Measurements from ENCODE around the gene ABAT.

The ABAT gene

DNA sequence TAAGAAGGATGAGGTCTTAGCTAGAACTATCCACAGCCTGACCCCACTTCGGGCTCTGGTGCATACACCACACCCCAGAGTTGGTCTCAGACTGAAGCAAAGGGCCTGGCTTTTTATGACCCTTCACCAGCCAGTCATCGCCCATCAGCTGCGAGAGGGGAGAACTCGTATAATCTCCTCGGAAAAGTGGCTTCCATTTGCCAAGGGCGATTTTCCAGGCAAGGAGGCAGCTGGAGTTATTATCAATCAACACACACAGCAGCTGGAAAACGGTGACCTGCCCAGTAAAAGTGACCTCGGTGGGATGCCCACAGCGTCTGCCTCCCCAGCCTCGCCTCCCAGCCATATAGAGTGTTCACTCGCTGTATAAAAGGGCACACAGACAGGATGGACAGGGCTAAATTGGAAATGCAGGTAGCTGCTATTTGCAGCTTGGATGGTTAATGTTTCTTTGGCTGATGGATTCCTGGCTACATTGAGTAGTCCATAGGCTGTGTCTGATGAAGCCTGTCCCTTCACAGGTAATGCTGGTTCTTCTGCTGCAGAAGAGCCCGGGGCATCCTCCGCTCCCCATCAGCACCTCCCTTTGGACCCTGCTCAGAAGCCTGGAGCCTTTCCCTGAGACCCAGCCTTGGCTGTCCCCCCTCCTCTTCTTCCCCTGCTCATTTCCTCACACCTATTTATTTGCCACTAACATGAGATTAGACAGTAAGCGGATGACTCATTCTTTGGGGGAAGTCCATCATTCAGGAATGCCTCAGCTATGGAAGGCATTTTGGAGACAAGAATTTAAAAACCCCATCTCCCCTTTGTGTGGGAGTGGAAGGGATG is 77.3 kb downstream of the ABAT start:
- Mint-ChIP-seq H3K27me3 (ENCODE audit: low read depth) (no peaks in the 10 kb centered on the region), H3K4me1 (ENCODE audit: low read depth) (no peaks in the 10 kb centered on the region), H3K4me3 (no peak overlapping the region), H3K36me3 (ENCODE audit: low read depth) (no peaks in the 10 kb centered on the region), H3K27ac (no peak overlapping the region), H3K9me3 (no peaks in the 10 kb centered on the region)

DNA sequence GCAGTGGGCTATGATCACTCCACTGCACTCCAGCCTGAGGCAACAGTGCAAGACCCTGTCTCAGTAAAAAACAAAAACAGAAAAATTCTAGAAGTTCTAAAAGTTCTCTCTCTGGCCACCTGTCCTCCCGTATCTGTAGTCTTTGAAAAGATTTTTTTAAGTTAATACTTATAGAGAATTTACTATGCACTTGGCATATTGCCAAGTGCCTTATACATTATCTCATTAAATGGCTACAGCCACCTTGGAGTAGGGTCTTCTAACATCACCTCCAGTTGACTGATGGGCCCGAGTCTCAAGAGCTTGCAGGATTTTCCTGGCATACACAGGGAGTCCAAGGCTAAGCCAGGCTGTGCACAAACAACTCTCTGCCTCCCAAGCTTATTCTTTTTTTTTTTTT is 78.3 kb downstream of the ABAT start:
- no peaks in the 10 kb centered on the region for H3K36me3 Mint-ChIP-seq (ENCODE audit: low read depth)
- no peaks in the 10 kb centered on the region for H3K4me1 Mint-ChIP-seq (ENCODE audit: low read depth)
- no peak overlapping the region for H3K4me3 Mint-ChIP-seq
- no peak overlapping the region for H3K27ac Mint-ChIP-seq
- no peaks in the 10 kb centered on the region for H3K27me3 Mint-ChIP-seq (ENCODE audit: low read depth)
- no peaks in the 10 kb centered on the region for H3K9me3 Mint-ChIP-seq

DNA sequence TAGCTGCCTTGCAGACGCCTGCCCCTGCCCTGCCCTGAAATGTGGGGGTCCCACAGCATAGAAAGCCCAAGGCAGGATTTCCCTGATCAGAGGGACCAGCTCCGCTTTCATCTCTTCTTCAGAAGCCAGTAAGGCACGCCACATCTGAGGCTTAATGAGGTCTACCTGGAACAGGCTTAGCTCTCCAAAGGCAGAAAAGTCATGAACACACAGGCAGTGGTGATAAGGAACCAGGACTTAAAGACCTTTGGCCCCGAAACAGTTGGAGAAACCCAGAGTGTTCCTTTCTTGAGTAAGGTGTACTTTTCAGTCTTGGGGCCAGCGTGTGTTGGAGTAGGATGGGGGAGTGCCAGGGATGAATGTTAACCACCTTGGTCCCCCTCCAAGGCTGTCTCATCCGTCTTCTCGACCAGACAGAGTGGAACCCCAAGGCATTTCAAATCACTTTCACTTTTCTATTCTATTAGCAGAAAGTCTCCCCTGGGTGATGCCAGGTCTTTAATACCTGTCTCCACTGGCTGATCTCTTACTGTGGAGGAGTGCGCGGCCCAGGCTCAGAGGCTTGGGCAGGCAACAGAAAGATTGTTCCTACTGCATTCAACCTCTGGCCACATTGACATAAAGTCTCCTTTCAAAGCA is 79.1 kb downstream of the ABAT start:
- Mint-ChIP-seq H3K4me1 (ENCODE audit: low read depth) (no peaks in the 10 kb centered on the region), H3K4me3 (no peak overlapping the region), H3K27me3 (ENCODE audit: low read depth) (no peaks in the 10 kb centered on the region), H3K9me3 (no peaks in the 10 kb centered on the region), H3K36me3 (ENCODE audit: low read depth) (no peaks in the 10 kb centered on the region), H3K27ac (no peak overlapping the region)

DNA sequence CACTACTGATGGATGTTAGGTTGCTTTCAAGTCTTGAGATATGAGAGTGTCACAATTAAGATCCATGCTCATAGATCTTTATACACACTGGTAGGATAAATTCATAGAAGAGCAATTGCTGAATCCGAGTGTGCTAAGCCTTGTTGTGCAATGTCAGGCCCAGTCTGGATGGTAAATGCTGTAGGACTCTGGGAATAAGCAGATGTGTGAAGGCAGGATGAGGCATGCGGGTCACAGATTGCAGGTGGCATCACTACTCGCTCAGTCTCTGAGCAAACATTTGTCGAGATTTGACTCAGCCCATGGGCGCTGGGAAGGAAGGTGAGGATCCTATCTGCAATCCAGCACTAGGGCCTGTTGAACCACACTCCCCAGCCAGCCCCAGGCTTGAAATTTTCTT is 82.3 kb downstream of the ABAT start:
- no peaks in the 10 kb centered on the region for H3K36me3 Mint-ChIP-seq (ENCODE audit: low read depth)
- no peak overlapping the region for H3K4me3 Mint-ChIP-seq
- no peaks in the 10 kb centered on the region for H3K9me3 Mint-ChIP-seq
- no peak overlapping the region for H3K27ac Mint-ChIP-seq
- H3K4me1 Mint-ChIP-seq (ENCODE audit: low read depth) = no peaks in the 10 kb centered on the region
- no peaks in the 10 kb centered on the region for H3K27me3 Mint-ChIP-seq (ENCODE audit: low read depth)

DNA sequence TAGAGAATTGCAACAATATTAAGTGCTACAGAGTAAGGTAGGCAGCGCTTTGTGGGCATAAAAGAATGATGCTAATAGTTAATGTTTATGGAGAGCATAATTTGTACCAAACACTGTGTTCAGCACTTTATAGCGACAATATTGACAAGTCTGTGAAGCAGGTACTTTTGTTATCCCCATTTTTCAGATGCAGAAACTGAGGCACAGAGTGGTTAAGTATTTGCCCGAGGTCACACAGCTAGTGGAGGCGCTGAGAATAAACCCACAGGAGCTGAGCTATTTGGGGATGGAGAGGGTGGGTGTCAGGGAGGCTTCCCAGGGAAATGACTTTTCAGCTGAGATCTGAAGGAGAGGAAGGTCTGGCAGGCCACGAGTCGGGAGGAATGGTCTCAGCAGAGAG is 83.6 kb downstream of the ABAT start:
- Mint-ChIP-seq H3K27ac (no peak overlapping the region), H3K4me3 (no peak overlapping the region), H3K4me1 (ENCODE audit: low read depth) (no peaks in the 10 kb centered on the region), H3K27me3 (ENCODE audit: low read depth) (no peaks in the 10 kb centered on the region), H3K9me3 (no peaks in the 10 kb centered on the region), H3K36me3 (ENCODE audit: low read depth) (no peaks in the 10 kb centered on the region)

DNA sequence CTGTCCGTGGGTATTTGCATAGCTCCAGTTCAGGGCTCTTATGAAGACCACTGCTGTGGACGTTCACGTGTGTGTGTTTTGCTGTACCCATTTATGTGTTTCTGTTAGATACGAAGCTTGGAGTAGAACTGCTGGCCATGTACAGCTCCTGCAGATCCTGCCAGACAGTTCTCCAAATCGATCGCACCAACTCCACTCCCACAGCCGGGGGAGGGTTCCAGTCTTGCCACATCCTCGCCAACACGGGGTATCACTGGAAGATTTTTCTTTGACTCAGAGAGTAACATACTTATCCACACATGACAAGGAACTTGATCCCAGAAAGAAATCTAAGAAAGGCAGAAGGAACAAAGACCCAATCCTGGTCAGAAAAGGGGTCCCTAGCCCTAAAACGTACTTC is 85.6 kb downstream of the ABAT start:
- Mint-ChIP-seq H3K9me3 (no peaks in the 10 kb centered on the region), H3K36me3 (ENCODE audit: low read depth) (no peaks in the 10 kb centered on the region), H3K27me3 (ENCODE audit: low read depth) (no peaks in the 10 kb centered on the region), H3K27ac (no peak overlapping the region), H3K4me1 (ENCODE audit: low read depth) (no peaks in the 10 kb centered on the region), H3K4me3 (no peak overlapping the region)

DNA sequence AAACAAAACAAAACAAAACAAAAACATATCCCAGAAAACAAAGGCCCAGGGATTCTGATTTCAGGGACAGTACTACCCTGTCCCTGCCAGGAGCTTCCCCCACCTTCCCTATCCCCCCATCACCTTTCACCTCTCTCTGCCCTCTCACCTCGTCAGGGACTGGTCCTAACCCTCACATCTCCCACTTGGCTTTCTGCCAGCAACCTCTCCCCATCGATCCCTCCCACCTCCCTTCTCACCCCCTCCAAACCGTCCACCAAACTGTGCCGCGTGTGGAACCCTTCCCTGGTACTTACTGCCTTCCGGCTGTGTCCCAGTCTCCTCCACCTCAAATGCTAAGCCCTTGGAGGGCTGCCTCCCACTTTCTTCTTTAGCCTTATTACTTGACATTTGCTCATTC is 86.7 kb downstream of the ABAT start:
- H3K36me3 Mint-ChIP-seq (ENCODE audit: low read depth) = no peaks in the 10 kb centered on the region
- H3K9me3 Mint-ChIP-seq = no peaks in the 10 kb centered on the region
- H3K4me3 Mint-ChIP-seq = no peak overlapping the region
- no peaks in the 10 kb centered on the region for H3K27me3 Mint-ChIP-seq (ENCODE audit: low read depth)
- no peaks in the 10 kb centered on the region for H3K4me1 Mint-ChIP-seq (ENCODE audit: low read depth)
- H3K27ac Mint-ChIP-seq = no peak overlapping the region

DNA sequence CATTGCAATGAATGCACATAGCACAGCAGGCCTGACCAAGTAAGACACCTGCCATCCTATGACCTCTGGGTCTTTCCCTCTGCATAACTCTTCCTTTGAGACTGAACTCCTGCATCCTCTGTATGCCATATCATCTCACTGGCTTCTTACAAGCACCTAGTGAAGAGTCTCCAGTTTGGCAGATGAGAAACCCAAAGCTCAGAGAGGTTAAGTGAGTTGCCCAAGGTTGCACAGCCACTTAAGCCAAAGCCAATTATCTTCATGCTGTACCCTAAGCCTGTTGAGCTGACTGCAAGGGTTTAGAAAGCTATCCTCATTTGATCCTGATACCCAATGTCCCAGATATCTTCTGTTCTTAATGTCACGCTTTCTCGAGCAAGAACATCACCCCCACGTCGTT is 87.8 kb downstream of the ABAT start:
- Mint-ChIP-seq H3K27ac (no peak overlapping the region), H3K4me1 (ENCODE audit: low read depth) (no peaks in the 10 kb centered on the region), H3K27me3 (ENCODE audit: low read depth) (no peaks in the 10 kb centered on the region), H3K9me3 (no peaks in the 10 kb centered on the region), H3K4me3 (no peak overlapping the region), H3K36me3 (ENCODE audit: low read depth) (no peaks in the 10 kb centered on the region)

DNA sequence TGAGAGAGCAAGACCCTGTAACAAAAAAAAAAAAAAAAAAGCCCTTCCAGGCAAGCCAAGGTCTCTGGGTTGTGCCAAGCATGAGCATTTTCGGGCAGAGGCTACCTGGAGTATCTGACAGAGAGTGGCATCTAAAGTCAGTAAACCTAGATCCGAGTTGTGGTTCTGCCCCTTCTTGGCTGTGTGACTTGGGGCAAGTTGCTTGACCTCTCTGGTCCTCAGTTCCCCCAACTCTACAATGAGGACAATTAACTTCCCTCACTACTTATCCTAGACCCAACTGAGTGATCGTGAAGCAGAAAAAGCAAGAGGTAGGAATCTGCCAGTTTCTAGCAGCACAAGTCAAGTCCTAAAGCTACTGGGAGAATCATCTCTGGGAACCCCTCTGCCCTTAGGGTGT is 88.7 kb downstream of the ABAT start:
- Mint-ChIP-seq H3K27ac (no peak overlapping the region), H3K27me3 (ENCODE audit: low read depth) (no peaks in the 10 kb centered on the region), H3K4me3 (no peak overlapping the region), H3K36me3 (ENCODE audit: low read depth) (no peaks in the 10 kb centered on the region), H3K9me3 (no peaks in the 10 kb centered on the region), H3K4me1 (ENCODE audit: low read depth) (no peaks in the 10 kb centered on the region)

DNA sequence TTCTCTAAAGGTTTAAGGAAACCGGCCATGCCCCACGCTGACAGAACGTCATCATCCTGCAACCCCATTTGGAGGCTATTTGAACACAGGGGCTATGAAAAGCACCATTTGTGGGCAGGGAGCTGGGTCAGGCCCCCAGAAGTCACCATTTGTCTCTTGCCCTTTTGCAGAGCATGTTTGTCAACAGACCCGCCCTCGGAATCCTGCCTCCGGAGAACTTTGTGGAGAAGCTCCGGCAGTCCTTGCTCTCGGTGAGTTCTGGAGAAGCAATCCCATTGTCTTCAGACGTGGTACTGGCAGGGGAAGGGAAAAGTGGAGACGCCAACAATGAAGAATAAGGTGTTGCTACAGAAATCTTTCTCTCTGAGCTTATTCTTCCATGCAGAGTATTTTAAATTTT is 89.5 kb downstream of the ABAT start:
- H3K36me3 Mint-ChIP-seq (ENCODE audit: low read depth) = no peaks in the 10 kb centered on the region
- no peaks in the 10 kb centered on the region for H3K27me3 Mint-ChIP-seq (ENCODE audit: low read depth)
- no peaks in the 10 kb centered on the region for H3K9me3 Mint-ChIP-seq
- no peak overlapping the region for H3K4me3 Mint-ChIP-seq
- no peak overlapping the region for H3K27ac Mint-ChIP-seq
- no peaks in the 10 kb centered on the region for H3K4me1 Mint-ChIP-seq (ENCODE audit: low read depth)

DNA sequence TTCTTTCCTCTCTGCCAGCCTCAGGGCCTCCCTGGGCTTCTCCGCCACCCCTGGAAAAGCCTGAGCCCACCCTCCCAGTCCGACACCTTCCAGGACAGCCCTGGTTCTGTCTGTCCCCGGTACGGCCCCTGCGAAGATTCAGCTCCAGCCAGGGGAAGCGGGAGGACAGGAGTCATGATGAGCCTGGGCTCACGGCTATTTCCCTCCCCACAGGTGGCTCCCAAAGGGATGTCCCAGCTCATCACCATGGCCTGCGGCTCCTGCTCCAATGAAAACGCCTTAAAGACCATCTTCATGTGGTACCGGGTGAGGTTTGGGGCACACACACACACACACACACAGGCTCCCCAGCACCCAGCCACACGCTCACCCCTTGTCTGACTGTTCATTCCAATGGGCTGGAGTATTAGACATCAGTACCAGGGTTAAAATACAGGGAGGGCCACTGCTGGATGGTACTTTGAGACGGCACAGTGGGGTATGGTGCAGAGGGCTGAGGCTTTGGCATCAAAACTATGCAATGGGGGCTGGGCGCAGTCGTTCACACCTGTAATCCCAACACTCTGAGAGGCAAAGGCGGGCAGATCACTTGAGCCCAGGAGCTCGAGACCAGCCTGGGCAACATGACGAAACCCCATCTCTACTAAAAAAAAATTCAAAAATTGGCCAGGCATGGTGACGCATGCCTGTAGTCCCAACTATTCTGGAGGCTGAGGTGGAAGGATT is 90.3 kb downstream of the ABAT start:
- no peak overlapping the region for H3K4me3 Mint-ChIP-seq
- H3K4me1 Mint-ChIP-seq (ENCODE audit: low read depth) = no peaks in the 10 kb centered on the region
- H3K9me3 Mint-ChIP-seq = no peaks in the 10 kb centered on the region
- no peaks in the 10 kb centered on the region for H3K27me3 Mint-ChIP-seq (ENCODE audit: low read depth)
- no peaks in the 10 kb centered on the region for H3K36me3 Mint-ChIP-seq (ENCODE audit: low read depth)
- no peak overlapping the region for H3K27ac Mint-ChIP-seq

DNA sequence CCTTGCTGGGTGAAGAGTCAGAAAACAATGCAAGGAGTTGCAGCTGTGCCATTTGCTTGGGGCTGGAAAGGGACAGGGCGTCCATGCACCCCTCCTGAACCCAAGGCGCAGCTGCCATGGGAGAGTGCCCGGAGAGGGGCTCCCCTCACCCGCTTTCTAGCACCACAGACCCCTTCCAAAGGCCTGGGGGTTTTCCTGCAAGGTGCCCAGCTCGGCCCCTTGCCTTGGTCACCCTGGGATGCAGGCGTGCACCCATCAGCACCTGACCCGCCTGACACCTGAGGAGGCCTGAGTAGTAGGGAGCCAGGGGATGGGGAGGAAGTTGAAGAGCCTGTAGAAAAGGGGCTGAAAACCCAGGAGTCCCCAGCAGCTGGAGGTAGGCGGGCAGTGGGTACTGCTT is 92.8 kb downstream of the ABAT start:
- no peaks in the 10 kb centered on the region for H3K36me3 Mint-ChIP-seq (ENCODE audit: low read depth)
- no peaks in the 10 kb centered on the region for H3K9me3 Mint-ChIP-seq
- no peak overlapping the region for H3K27ac Mint-ChIP-seq
- H3K4me3 Mint-ChIP-seq = no peak overlapping the region
- H3K27me3 Mint-ChIP-seq (ENCODE audit: low read depth) = no peaks in the 10 kb centered on the region
- no peaks in the 10 kb centered on the region for H3K4me1 Mint-ChIP-seq (ENCODE audit: low read depth)

DNA sequence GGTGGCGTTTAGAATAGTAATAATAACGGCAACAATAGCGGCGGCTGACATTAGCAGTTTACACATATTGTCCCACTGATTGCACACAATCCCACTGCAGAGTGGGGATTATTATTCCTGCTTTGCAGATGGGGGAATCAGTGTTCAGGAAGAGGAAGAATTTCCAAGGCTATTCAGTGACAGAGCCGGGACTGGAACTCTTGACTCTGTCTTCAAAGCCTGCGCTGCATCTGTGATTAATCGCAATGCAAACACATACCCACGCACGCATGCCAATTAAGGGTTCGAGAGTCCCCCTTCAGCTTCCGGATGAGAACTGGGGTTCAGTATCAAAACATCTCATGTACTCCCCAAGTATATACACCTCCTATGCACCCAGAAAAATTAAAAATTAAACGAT is 93.9 kb downstream of the ABAT start:
- H3K27me3 Mint-ChIP-seq (ENCODE audit: low read depth) = no peaks in the 10 kb centered on the region
- H3K9me3 Mint-ChIP-seq = no peaks in the 10 kb centered on the region
- H3K27ac Mint-ChIP-seq = no peak overlapping the region
- H3K36me3 Mint-ChIP-seq (ENCODE audit: low read depth) = no peaks in the 10 kb centered on the region
- no peak overlapping the region for H3K4me3 Mint-ChIP-seq
- H3K4me1 Mint-ChIP-seq (ENCODE audit: low read depth) = no peaks in the 10 kb centered on the region

DNA sequence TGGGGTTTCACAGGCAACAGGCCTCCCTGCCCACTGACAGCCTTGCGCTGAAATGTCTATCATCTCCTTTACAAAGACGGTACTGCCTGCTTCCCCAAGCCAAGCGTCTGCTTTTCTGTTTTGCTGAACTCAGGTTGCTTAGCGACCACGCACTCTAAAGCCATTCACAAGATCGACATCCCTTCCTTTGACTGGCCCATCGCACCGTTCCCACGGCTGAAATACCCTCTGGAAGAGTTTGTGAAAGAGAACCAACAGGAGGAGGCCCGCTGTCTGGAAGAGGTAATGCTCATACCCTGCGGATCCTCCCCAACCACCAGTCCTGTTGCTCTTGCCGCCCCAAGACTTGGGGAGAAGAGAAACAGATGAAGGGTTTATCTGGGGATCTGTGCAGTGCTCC is 94.3 kb downstream of the ABAT start:
- Mint-ChIP-seq H3K9me3 (no peaks in the 10 kb centered on the region), H3K4me1 (ENCODE audit: low read depth) (no peaks in the 10 kb centered on the region), H3K27me3 (ENCODE audit: low read depth) (no peaks in the 10 kb centered on the region), H3K36me3 (ENCODE audit: low read depth) (no peaks in the 10 kb centered on the region), H3K4me3 (no peak overlapping the region), H3K27ac (no peak overlapping the region)

DNA sequence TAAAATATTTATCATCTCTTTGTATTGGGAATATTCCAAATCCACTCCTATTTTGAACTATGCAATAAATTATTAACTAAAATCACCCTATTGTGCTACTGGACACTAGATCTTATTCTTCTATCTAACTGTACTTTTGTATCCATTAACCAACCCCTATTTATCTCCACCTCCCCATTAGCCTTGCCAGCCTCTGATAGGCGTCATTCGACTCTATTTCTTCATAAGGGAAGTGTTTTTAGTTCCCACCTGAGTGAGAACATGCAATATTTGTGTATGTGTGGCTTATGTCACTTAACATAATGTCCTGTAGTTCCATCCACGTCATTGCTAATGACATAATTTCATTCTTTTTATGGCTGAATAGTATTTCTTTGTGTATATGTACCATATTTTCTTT is 99.1 kb downstream of the ABAT start:
- H3K4me3 Mint-ChIP-seq = no peak overlapping the region
- no peaks in the 10 kb centered on the region for H3K27me3 Mint-ChIP-seq (ENCODE audit: low read depth)
- no peaks in the 10 kb centered on the region for H3K4me1 Mint-ChIP-seq (ENCODE audit: low read depth)
- H3K36me3 Mint-ChIP-seq (ENCODE audit: low read depth) = peaks cover 3% of the 10 kb centered on the region
- no peak overlapping the region for H3K27ac Mint-ChIP-seq
- H3K9me3 Mint-ChIP-seq = no peaks in the 10 kb centered on the region

All from T-helper 1 cell treated with Interleukin-12 subunit alpha and Interleukin-12 subunit beta and Interleukin-4 antibody, amounts not matched to agents 30 μg/mL and 1 μg/mL, for 36 hours (primary cell).